Hematopoietic multipotent progenitor cell treated with erythropoietin and hydrocortisone succinate and interleukin-3 and kit ligand, for 17 days (in vitro differentiated cells): ENCODE results near the gene LGALS4.
"Not testable (repeated sequence)": the region's sequence is repeated elsewhere in the genome, so short reads cannot be mapped to it uniquely, and the experiment has no call there.

Experiments
- DNase-seq: peaks from one replicate; pipeline ENCODE4 v3.0.0-alpha.2; 2015; ENCODE audit warnings: low spot score

LGALS4 gene

GRCh38 chr19:38795549-38795948, 17.2 kb downstream of the LGALS4 start:
- no peak for DNase-seq

DNA sequence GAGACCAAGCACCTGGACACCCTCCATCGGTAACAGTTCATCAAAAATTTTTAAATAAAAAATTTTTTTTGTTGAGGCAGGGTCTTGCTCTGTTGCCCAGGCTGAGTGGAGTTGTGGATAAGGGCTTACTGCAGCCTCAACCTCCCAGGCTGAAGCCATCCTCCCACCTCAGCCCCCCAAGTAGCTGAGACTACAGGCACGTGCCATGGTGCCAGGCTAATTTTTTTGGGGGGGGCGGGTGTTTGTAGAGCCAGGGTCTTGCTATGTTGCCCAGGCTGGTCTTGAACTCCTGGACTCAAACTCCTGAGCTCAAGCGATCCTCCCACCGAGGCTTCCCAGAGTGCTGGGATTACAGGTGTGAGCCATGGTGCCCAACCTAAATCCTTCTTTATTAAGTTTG, 19.1 kb downstream of the LGALS4 start:
- no peak for DNase-seq

GRCh38 chr19:38793177-38793576, 19.6 kb downstream of the LGALS4 start:
- no peak for DNase-seq

- DNase-seq, result no peak
Measured at GRCh38 chr19:38792250-38793111, 20.3 kb downstream of the LGALS4 start.

- DNase-seq, result not testable (repeated sequence)
Measured at GRCh38 chr19:38791451-38792064, 21.2 kb downstream of the LGALS4 start.

- not testable (repeated sequence) for DNase-seq
Measured at GRCh38 chr19:38790507-38791403, 22.0 kb downstream of the LGALS4 start.

DNA sequence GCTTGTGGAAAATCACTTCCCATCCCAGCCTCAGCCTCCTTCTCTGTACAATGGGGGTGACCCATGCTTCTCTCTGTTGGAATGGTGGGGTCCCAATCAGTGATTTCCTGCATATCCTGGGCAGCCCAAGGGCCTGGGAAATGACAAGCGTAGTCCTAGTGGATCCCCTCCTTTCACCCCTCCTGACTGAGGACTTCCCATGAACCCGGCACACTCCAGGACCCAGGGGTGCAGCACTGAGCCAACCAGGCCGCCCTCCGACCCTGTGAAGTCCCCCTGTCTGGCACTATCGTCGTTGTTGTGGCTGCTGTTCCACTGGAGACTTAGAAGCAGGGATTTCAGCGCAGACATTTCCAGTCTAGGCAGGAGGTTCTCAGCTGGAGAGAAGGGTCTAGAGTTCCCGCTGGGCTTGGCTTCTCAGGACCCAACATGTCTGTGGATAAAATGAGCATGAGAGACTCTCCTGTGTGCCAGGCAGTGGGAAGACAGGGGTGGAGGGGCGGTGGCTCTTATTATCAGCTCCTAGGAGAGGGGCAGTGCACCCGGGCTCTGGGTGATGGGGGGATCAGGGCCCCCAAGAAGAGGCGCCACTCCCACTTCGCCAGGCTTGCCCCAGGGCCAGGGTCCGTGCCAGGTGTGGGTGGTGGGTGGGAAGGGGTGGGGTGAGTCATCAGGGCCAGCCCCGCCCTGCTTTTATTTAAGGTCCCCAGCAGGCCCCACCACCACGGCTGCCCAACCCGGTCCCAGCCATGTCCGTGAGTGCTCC, 24.1 kb downstream of the LGALS4 start, which contains the start of gene LGALS7B:
Gene LGALS7B, plus strand, starts transcription at position 723 of the 766 bp plus-strand sequence. Its CDS starts 27 bp downstream, at position 750.
- DNase-seq, result no peak

DNA sequence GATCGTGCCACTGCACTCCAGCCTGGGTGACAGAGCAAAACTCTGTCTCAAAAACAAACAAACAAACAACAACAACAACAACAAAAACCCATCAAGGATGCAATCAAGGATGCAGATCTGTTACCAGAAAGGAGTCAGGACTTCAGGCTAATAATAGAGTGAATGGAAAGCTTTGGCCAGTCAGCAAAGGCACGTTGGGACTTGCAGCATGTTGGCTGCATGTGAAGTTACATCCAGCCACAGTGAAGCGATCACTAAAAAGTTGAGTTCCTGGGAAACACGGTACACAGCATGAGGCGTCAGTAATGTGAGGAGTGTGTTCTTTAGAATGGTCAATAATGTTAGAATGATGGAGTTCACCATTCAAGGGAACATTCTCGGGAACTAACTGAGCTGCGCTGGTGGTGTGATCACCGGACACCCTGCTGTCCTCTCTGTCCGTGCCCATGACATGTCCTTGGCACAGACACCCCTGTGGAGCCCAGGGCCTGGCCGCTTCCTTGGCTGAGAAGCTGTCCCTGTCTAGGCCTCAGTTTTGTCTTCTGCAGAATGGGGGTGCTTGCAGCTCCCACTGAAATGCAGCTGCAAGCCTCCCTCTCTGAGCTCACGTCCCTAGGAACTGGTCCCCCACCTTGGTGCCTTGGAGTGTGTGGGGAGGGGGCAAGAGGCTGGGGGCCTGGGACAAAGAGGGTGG, 26.0 kb downstream of the LGALS4 start:
- no peak for DNase-seq

DNA sequence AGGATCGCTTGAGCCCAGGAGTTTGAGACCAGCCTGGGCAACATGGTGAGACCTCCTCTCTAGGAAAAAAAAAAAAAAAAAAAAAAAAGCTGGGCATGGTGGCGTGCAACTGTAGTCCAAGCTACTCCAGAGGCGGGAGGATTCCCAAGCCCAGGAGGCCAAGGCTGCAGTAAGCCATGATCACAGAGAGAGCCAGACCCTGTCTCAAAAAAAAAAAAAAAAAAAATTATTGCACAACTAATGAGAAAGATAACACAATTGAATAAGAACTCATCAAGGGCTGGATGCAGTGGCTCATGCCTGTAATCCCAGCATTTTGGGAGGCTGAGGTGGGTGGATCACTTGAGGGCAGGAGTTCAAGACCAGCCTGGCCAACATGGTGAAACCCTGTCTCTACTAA, 26.7 kb downstream of the LGALS4 start:
- not testable (repeated sequence) for DNase-seq

DNA sequence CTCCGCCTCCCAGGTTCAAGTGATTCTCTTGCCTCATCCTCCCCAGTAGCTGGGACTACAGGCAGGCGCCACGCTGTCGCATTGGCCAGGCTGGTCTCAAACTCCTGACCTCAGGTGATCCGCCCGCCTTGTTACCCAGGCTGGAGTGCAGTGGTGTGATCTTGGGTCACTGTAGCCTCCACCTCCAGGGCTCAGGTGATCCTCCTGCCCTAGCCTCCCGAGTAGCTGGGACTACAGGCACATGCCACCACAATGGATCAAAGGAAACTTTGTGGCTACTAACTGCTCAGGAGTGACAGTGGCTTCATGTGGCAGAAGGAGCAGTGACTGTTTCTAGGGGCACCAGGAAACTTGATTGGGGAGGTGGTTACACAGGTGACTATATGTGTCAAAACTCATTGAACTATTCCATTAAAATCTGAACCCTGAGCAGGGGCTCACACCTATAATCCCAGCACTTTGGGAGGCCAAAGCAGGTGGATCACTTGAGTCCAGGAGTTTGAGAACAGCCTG, 27.5 kb downstream of the LGALS4 start:
- no peak for DNase-seq

DNA sequence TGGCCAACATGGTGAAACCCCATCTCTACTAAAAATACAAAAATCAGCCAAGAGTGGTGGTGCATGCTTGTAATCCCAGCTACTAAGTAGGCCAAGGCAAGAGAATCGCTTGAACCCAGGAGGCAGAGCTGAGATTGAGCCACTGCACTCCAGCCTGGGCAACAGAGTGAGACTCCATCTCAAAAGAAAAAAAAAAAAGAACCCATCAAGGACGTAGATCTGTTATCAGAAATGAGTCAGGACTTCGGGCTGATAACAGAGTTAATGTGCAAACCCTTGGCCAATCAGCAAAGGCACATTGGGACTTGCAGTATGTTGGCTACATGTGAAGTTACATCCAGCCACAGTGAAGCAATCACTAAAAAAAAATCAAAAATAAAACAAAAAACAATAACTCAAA, 28.5 kb downstream of the LGALS4 start:
- DNase-seq, result peak; percentile 16

GRCh38 chr19:38782212-38782611, 30.5 kb downstream of the LGALS4 start:
- DNase-seq, result not testable (repeated sequence)

- peak; percentile 51 for DNase-seq
Measured at GRCh38 chr19:38781058-38781457, 31.7 kb downstream of the LGALS4 start.

DNA sequence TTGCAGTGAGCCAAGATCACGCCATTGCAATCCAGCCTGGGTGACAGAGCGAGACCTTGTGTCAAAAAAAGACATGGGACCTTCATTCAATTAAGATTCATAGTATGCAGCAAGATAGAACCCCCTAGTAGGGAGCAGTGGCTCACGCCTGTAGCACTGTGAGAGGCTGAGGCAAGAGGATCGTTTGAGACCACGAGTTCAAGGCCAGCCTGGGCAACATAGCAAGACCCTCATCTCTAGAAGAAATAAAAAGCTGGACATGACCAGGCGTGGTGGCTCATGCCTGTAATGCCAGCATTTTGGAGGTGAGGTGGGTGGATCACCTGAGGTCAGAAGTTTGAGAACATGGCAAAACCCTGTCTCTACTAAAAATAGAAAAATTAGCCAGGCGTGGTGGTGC, 32.3 kb downstream of the LGALS4 start:
- no peak for DNase-seq

DNA sequence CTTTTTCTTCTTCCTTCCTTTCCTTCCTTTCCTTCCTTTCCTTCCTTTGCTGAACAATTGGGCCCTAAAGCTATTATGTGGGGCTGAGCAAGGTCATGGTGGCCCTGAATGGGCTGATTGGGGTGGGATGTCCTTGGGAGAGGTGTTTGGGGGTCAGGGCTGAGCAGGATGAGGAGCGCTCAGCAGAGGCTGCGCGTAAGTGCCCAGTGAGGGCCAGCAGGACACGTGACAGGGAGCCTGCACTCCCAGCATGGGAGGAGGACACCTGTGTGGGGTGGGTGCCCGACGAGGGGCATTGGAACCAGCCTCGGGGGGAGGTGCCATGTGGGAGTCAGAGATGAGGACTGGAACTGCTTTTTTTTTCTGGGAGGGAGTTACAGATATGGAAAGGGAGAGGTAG, 34.0 kb downstream of the LGALS4 start:
- no peak for DNase-seq

- DNase-seq, result no peak
Measured at GRCh38 chr19:38774181-38774950, 38.4 kb downstream of the LGALS4 start.

GRCh38 chr19:38773469-38774177, 39.1 kb downstream of the LGALS4 start, which contains the start of gene LGALS7:
TSS of gene LGALS7 (minus strand) at chr19:38773517. CDS start at chr19:38773492, 25 bp downstream.
- DNase-seq, result no peak

- not testable (repeated sequence) for DNase-seq
Measured at GRCh38 chr19:38771569-38771968, 41.2 kb downstream of the LGALS4 start.

GRCh38 chr19:38770949-38771275, 41.8 kb downstream of the LGALS4 start:
- DNase-seq, result not testable (repeated sequence)
